ENCODE data around the gene RYR2. TPM values are rescaled to one million over a fixed set of nuclear protein-coding genes. Genes with fewer than 3 reads are reported as not detected.

The RYR2 gene
- total and polyA plus RNA-seq, 9 of the 15 experiments (the other 6 are each of a cell fraction or from before 2014, with no cell fraction given), result 0.03 to 0.42 (median 0.14) TPM

DNA sequence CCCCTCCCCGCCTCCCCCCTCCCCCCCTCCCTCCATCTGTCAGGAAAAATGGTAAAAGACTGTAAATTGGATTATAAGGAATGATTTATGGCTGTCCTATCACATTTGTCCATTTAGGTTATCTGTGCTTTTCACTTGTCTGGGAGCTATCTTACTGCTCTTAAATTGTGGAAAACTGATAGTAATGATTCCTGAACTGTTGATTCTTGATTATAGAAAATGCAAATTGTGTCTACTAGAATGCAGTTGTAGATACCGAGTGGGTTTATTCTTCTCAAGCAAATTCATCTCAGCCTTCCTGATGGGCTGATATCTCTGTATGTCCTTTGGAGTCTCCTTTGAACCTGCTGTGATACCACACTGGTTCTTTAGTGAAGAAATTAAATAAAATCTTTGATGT, 12.3 kb downstream of the RYR2 start:
- Histone ChIP-seq H4K20me1 (replicated peaks; ENCODE audit: control insufficient read depth, insufficient read depth, low read length) (no peaks in the 10 kb centered on the region), H2AFZ (ENCODE audit: low read depth, low read length) (no peak overlapping the region), H3K4me1 (replicated peaks in 1 of 2; ENCODE audit: control insufficient read depth in 2 of 2, insufficient read depth in 2 of 2, low read length in 2 of 2) (no peaks in the 10 kb centered on the region), H3K4me3 (no peak overlapping the region), H3K79me2 (ENCODE audit: control insufficient read depth, insufficient read depth, low read length) (no peaks in the 10 kb centered on the region), H3K9me3 (replicated peaks; ENCODE audit: control insufficient read depth, insufficient read depth, low read depth, low read length) (no peaks in the 10 kb centered on the region), H3K36me3 (ENCODE audit: control insufficient read depth, insufficient read depth, low read length) (no peaks in the 10 kb centered on the region), H3K27me3 (ENCODE audit: control insufficient read depth in 2 of 2, insufficient read depth in 2 of 2, low read length in 2 of 2) (peaks cover 0 to 23% of the 10 kb centered on the region in 2 experiments; a peak in 3 of 5 replicates), H3K4me2 (ENCODE audit: insufficient read depth, low read length) (no peak overlapping the region), H3K9me1 (ENCODE audit: control insufficient read depth, insufficient read depth, low read length) (no peaks in the 10 kb centered on the region), H3K9ac (ENCODE audit: insufficient read depth in 1 of 2, low read depth in 2 of 2, low read length in 2 of 2) (no peak overlapping the region), H3K27ac (ENCODE audit: extremely low read depth, low read depth, low read length) (no peak overlapping the region)
- ChIA-PET CTCF (ENCODE audit: low intra/inter-chr PET ratio) (no interaction called here), POLR2A (no interaction called here)
- TF ChIP-seq STAT5B (CRISPR knock-in tag; IDR thresholded peaks at IDR 0.05), result no peak
- 0% methylated on average over 2 of the region's 2 CpGs for WGBS (ENCODE audit: insufficient coverage, low coverage, missing lambda C conversion rate)
- no peak for DNase-seq (ENCODE audit: extremely low read depth in 1 of 4, low spot score in 3 of 4)
- FAIRE-seq, result no peak
- ATAC-seq, result no peak
- intact Hi-C loops (cut with micrococcal nuclease) (no loop called here), in situ Hi-C loops (cut with MboI) (no loop called here)
- BruUV-seq (replicated peaks), result no TSS peak

- H3K27me3 ChIP-seq (ENCODE audit: control insufficient read depth in 2 of 2, insufficient read depth in 2 of 2, low read length in 2 of 2), result peaks cover 0 to 9% of the 10 kb centered on the region in 2 experiments; a peak in 1 of 5 replicates
- H3K9me3 ChIP-seq (replicated peaks; ENCODE audit: control insufficient read depth, insufficient read depth, low read depth, low read length), result no peaks in the 10 kb centered on the region
- no peak overlapping the region for H3K4me2 ChIP-seq (ENCODE audit: insufficient read depth, low read length)
- H3K27ac ChIP-seq (ENCODE audit: extremely low read depth, low read depth, low read length), result no peak overlapping the region
- BruUV-seq (replicated peaks), result no TSS peak
- FAIRE-seq (no peak), DNase-seq (ENCODE audit: extremely low read depth in 1 of 4, low spot score in 3 of 4) (no peak), ATAC-seq (no peak)
- CTCF ChIA-PET (ENCODE audit: low intra/inter-chr PET ratio), result no interaction called here
- no peak overlapping the region for H3K9ac ChIP-seq (ENCODE audit: insufficient read depth in 1 of 2, low read depth in 2 of 2, low read length in 2 of 2)
- intact Hi-C loops (cut with micrococcal nuclease) (no loop called here), in situ Hi-C loops (cut with MboI) (no loop called here)
- no peak overlapping the region for H2AFZ ChIP-seq (ENCODE audit: low read depth, low read length)
- no peaks in the 10 kb centered on the region for H3K4me1 ChIP-seq (replicated peaks in 1 of 2; ENCODE audit: control insufficient read depth in 2 of 2, insufficient read depth in 2 of 2, low read length in 2 of 2)
- no peak overlapping the region for H3K4me3 ChIP-seq
- H3K36me3 ChIP-seq (ENCODE audit: control insufficient read depth, insufficient read depth, low read length), result no peaks in the 10 kb centered on the region
- TF ChIP-seq HBP1 (CRISPR knock-in tag; IDR thresholded peaks at IDR 0.05) (no peak), ZZZ3 (IDR thresholded peaks at IDR 0.05) (no peak), RBM15 (IDR thresholded peaks at IDR 0.05; ENCODE audit: insufficient read depth, low read length) (no peak)
- H4K20me1 ChIP-seq (replicated peaks; ENCODE audit: control insufficient read depth, insufficient read depth, low read length), result no peaks in the 10 kb centered on the region
- no peaks in the 10 kb centered on the region for H3K79me2 ChIP-seq (ENCODE audit: control insufficient read depth, insufficient read depth, low read length)
- POLR2A ChIA-PET, result interaction anchor here (1.2 kb wide), 1 partner anchor 13 kb away, joined by 4 read pairs; no protein-coding TSS in a partner anchor
- H3K9me1 ChIP-seq (ENCODE audit: control insufficient read depth, insufficient read depth, low read length), result no peaks in the 10 kb centered on the region
- under 1% methylated on average over 5 of the region's 9 CpGs for WGBS (ENCODE audit: insufficient coverage, low coverage, missing lambda C conversion rate)
Observed at GRCh38 chr1:237058470-237058869, 16.5 kb downstream of the RYR2 start.
